AG04450 (cell line): Measurements from ENCODE around the gene FOXD1. TPM values are rescaled to one million over a fixed set of nuclear protein-coding genes. Genes with fewer than 3 reads are reported as not detected.

Source experiments
- CTCF ChIA-PET: fragments of 300-600, 350-600 bp; formaldehyde crosslinking; extraction: SDS; loops from one replicate; lab custom pipeline; 2022; ENCODE audit warnings: antibody characterized with exemption, inconsistent platforms; lab: Charles Lee
- POLR2A ChIA-PET: fragments of 350-600 bp; formaldehyde crosslinking; extraction: SDS; loops from one replicate; lab custom pipeline; 2021; ENCODE audit warnings: antibody characterized with exemption, inconsistent platforms; lab: Yijun Ruan, JAX
- DNase-seq: peaks from one replicate; pipeline ENCODE4 v3.0.0-alpha.2; 2011; ENCODE audit warnings: low read depth, low spot score
- H3K27ac ChIP-seq: one replicate; pipeline ENCODE4 v1.5.1; 2012; ENCODE audit warnings: low read depth, low read length, control low read depth
- H3K27me3 ChIP-seq: one replicate; pipeline ENCODE4 v1.6.0; 2012; ENCODE audit warnings: low read length; ENCODE audit not compliant: control insufficient read depth, insufficient read depth
- H3K4me3 ChIP-seq: 2 replicates; pipeline ENCODE4 v1.5.1; 2011; ENCODE audit warnings: mild to moderate bottlenecking, low read depth, low read length, control low read depth
- H3K9me3 ChIP-seq: 2 replicates; pipeline ENCODE4 v1.5.1; 2012; ENCODE audit warnings: low read length; ENCODE audit not compliant: control insufficient read depth, insufficient read depth
- CTCF ChIP-seq: IDR thresholded peaks from 2 replicates; pipeline ENCODE4 v1.5.1; 2011; ENCODE audit warnings: low read depth, low read length, control low read depth, inconsistent platforms
- polyA plus RNA-seq: library from polyadenylated mRNA; depleted of rRNA; stranded (reverse); fragments of >200 nt; gene quantifications from 2 replicates; pipeline ENCODE4 v1.2.3, GENCODE V29; 2011

FOXD1 gene
- polyA plus RNA-seq, 1 experiment, result 8.4 TPM

DNA sequence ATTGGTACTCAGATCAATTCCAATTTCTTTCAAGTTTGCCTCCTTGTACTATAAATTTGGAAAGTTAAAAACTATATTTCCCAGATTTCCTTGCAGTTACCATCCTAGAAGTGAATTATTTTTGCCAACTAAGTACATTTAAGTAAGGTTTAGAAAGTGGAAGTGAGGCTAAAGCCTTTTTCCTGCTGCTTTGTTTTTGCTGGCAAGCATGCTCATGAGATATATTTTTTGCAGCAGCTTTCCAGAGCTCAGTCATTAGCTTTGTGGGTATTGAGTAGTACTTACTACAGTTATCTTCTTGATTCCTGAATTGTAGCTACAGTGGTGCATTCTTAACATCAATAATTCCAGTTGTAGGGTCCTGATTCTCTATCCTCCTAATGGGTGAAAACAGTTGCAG is 46.1 kb upstream of the FOXD1 start:
- H3K27ac ChIP-seq, result no peak overlapping the region
- H3K4me3 ChIP-seq, result no peak overlapping the region
- POLR2A ChIA-PET, result no interaction called here
- TF ChIP-seq CTCF, result no peak
- no peak for DNase-seq
- H3K9me3 ChIP-seq, result no peaks in the 10 kb centered on the region; the same call in 1 of the 2 replicates
- no peaks in the 10 kb centered on the region for H3K27me3 ChIP-seq
- CTCF ChIA-PET, result interaction anchor here (1.1 kb wide), 1 partner anchor 279 kb away, joined by 9 read pairs; no protein-coding TSS in a partner anchor

DNA sequence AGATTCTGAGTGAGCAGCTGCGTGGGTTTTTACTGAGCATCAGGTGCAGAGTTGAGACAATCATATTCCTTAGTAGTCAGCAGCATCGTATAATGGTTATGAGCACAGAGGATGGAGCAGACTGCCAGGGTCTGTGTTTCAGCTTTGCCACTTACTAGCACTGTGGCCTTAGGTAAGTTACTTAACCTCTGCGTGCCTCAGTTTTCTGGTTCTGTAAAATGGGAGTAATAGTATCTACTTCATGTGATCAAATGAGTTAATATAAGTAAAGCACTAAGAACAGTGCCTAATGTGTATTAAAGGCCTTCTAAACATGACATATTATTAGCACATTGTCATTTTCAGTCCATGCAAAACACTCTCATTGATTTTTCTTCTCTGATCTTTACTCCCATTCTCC is 44.8 kb upstream of the FOXD1 start:
- no peaks in the 10 kb centered on the region for H3K27me3 ChIP-seq
- ChIA-PET CTCF (no interaction called here), POLR2A (no interaction called here)
- no peaks in the 10 kb centered on the region; the same call in 1 of the 2 replicates for H3K9me3 ChIP-seq
- H3K4me3 ChIP-seq, result no peak overlapping the region
- H3K27ac ChIP-seq, result no peak overlapping the region
- DNase-seq, result no peak
- no peak for TF ChIP-seq CTCF

GRCh38 chr5:73491155-73491554 is 42.6 kb upstream of the FOXD1 start:
- no peak for TF ChIP-seq CTCF
- POLR2A ChIA-PET, result no interaction called here
- Histone ChIP-seq H3K4me3 (no peak overlapping the region), H3K27ac (no peak overlapping the region), H3K9me3 (no peaks in the 10 kb centered on the region), H3K27me3 (peaks cover 2% of the 10 kb centered on the region)
- no peak for DNase-seq
- CTCF ChIA-PET, result interaction anchor here (0.9 to 1.8 kb wide), 2 partner anchors 9 to 36 kb away, joined by 3 to 4 read pairs; no protein-coding TSS in a partner anchor

DNA sequence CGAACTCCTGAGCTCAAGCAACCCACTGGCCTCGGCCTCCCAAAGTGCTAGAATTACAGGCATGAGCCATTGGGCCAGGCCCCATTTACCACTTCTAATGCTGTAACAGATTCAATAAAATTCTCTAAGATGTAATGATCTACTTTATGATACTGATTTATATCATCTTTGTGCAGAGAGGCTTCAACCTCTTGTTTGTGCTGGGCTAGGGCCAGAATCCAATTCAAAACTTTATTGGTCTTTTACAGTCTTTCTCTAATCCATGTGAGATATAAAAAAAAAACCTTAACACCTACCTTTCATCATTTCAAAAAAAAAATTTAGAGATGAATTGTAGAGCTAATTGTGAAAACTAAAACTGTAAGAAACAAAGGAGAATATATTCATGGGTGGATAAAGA is 41.5 kb upstream of the FOXD1 start:
- CTCF ChIA-PET, result interaction anchor here (1.8 kb wide), 1 partner anchor 35 kb away, joined by 4 read pairs; no protein-coding TSS in a partner anchor
- POLR2A ChIA-PET, result no interaction called here

More for the DNA sequence above, 41.5 kb upstream of the FOXD1 start:
- Histone ChIP-seq H3K27me3 (peaks cover 2% of the 10 kb centered on the region), H3K27ac (no peak overlapping the region), H3K4me3 (no peak overlapping the region), H3K9me3 (no peaks in the 10 kb centered on the region)
- no peak for TF ChIP-seq CTCF
- no peak for DNase-seq
